Mucosa of rectum (tissue), 2 donors: Measurements from ENCODE around the gene FXR1.

ENCODE experiments used
- H3K27ac ChIP-seq, 2 donors: one replicate each; pipeline ENCODE4 v1.7.0; 2013; ENCODE audit warnings: inconsistent platforms in 2 of 2, low read depth in 2 of 2, low read length in 2 of 2
- H3K27me3 ChIP-seq, 2 donors: one replicate each; pipeline ENCODE4 v1.7.0; 2013; ENCODE audit warnings: low read length in 2 of 2; ENCODE audit not compliant: control insufficient read depth in 2 of 2, insufficient read depth in 2 of 2
- H3K36me3 ChIP-seq, 2 donors: one replicate each; pipeline ENCODE4 v1.7.0; 2013; ENCODE audit warnings: low read length in 2 of 2; ENCODE audit not compliant: control insufficient read depth in 2 of 2, insufficient read depth in 2 of 2
- H3K4me1 ChIP-seq, 2 donors: one replicate each; pipeline ENCODE4 v1.7.0; 2013; ENCODE audit warnings: low read length in 2 of 2, mild to moderate bottlenecking in 1 of 2; ENCODE audit not compliant: control insufficient read depth in 2 of 2, insufficient read depth in 2 of 2
- H3K4me3 ChIP-seq, 2 donors: one replicate each; pipeline ENCODE4 v1.7.0; 2013; ENCODE audit warnings: low read length in 2 of 2
- H3K9ac ChIP-seq, 2 donors: one replicate each; pipeline ENCODE4 v1.7.0; 2013; ENCODE audit warnings: low read length in 2 of 2, low read depth in 1 of 2, mild to moderate bottlenecking in 1 of 2
- H3K9me3 ChIP-seq, 2 donors: one replicate each; pipeline ENCODE4 v1.7.0; 2013; ENCODE audit warnings: low read length in 2 of 2; ENCODE audit not compliant: control insufficient read depth in 2 of 2
- donor health status: healthy.
- donor health status: Normal muscosa, but diverticular disease.

The FXR1 gene

DNA sequence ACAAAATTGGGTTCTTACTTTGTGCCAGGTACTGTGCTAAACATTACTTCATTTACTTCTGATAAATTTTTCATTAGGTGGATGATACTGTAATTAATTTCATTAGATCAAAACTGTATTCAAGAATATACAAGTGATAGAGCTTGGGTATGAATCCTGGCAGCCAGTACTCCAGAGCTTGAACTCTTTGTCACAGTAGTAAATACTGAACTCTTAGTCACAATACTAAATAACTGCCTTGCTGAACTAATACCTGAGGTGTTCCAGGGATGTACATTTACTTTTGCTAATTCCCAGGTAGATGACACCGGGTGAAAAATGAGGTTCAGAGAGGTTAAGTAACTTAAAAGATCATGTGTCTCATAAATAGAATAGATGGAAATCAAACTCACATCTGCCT lies 20.3 kb downstream of the FXR1 start:
- no peak overlapping the region for H3K27ac ChIP-seq
- peaks cover 6 to 15% of the 10 kb centered on the region in 2 donors for H3K36me3 ChIP-seq
- no peak overlapping the region for H3K9ac ChIP-seq
- H3K4me3 ChIP-seq: no peak overlapping the region
- H3K9me3 ChIP-seq: no peaks in the 10 kb centered on the region
- peaks cover 0 to 4% of the 10 kb centered on the region in 2 donors for H3K4me1 ChIP-seq
- H3K27me3 ChIP-seq: no peaks in the 10 kb centered on the region

DNA sequence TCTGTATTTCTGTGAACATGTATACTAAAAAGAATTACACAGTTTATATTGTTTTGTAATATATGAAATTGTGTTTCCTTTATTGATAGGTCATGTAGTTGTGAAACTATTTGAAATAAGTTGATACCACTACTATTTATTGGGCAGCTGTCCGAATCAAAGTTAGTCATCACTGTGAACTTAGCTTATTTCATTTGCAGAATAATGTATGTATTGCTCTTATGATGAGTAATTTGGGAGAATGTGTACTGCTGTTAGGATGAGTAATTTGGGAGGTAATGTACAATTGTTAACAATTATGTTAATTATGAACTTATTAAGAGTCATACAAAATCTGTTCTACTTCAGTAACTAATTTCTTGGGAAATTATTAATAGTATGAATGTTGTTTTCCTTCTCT lies 22.2 kb downstream of the FXR1 start:
- Histone ChIP-seq H3K9me3 (no peaks in the 10 kb centered on the region), H3K27me3 (no peaks in the 10 kb centered on the region), H3K4me3 (no peak overlapping the region), H3K4me1 (peaks cover 0 to 4% of the 10 kb centered on the region in 2 donors), H3K36me3 (peaks cover 6 to 19% of the 10 kb centered on the region in 2 donors), H3K9ac (no peak overlapping the region), H3K27ac (no peak overlapping the region)

DNA sequence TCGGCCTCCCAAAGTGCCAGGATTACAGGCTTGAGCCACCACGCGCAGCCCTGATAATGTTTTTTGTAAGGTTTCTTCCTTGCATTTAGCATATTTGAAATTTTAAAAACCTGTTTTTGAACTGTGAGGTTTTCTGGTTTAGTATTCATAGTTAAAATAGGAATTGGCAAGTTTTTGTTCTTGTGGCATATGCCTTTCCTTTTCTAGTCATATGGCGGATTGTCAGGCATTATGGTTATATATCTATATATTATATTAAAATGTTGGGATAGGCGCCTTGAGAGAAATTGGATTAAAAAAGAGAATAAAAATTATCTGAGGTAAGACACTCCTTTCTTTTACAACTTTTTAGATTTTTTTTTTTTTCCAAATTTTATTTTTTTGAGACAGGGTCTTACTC lies 28.4 kb downstream of the FXR1 start:
- Histone ChIP-seq H3K27me3 (no peaks in the 10 kb centered on the region), H3K36me3 (peaks cover 6 to 24% of the 10 kb centered on the region in 2 donors), H3K9me3 (no peaks in the 10 kb centered on the region), H3K9ac (no peak overlapping the region), H3K4me1 (no peaks in the 10 kb centered on the region), H3K4me3 (no peak overlapping the region), H3K27ac (no peak overlapping the region)

DNA sequence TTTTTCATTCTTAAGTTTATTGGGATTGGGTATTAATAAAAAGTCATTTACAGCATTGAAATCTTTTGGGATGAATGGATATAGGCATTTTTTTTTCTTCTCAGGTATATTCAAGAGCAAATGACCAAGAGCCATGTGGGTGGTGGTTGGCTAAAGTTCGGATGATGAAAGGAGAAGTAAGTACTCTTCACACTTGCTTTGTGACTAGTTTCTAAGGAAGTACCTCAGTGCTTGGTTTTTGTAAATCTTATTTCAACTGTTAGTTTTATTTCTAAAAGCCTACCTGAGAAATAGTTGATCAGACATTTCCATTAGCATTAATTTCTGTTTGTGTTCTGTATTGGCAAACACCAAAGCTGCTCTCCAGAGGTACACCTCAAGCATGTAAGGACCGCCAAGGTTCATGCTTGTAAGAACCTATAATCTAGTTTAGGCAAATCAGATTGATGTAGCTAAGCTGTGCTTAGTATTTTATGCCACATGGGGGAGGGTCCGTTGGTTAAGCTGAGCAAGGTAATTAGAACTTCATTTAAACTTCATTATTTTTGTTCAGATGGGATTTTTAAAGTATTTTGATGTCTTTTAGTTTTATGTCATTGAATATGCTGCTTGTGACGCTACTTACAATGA lies 35.4 kb downstream of the FXR1 start:
- H3K36me3 ChIP-seq: peaks cover 49 to 52% of the 10 kb centered on the region in 2 donors
- no peak overlapping the region for H3K4me3 ChIP-seq
- no peaks in the 10 kb centered on the region for H3K27me3 ChIP-seq
- H3K4me1 ChIP-seq: no peaks in the 10 kb centered on the region
- no peak overlapping the region for H3K27ac ChIP-seq
- no peak overlapping the region for H3K9ac ChIP-seq
- no peaks in the 10 kb centered on the region for H3K9me3 ChIP-seq

DNA sequence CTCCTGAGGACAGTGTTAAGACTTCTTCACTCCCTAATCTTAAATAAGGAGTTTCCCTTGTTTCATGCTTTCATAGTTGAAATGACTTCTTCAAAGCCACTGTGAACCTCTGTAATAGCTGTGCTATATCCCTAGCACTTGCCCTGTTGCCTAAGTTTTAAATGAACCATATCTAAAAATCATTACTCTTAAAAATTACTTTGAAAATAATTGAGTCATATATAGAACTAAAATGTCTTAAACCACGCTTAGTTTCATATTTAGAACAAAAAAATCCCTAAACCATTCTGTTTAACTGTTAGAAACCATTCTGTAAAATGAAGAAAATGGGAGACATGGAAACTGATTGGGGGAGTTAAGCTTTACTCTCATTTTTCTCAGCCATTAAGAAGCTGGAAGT lies 47.2 kb downstream of the FXR1 start:
- Histone ChIP-seq H3K4me1 (no peaks in the 10 kb centered on the region), H3K27me3 (no peaks in the 10 kb centered on the region), H3K9ac (no peak overlapping the region), H3K4me3 (no peak overlapping the region), H3K27ac (no peak overlapping the region), H3K9me3 (no peaks in the 10 kb centered on the region), H3K36me3 (peaks cover 33 to 48% of the 10 kb centered on the region in 2 donors)

DNA sequence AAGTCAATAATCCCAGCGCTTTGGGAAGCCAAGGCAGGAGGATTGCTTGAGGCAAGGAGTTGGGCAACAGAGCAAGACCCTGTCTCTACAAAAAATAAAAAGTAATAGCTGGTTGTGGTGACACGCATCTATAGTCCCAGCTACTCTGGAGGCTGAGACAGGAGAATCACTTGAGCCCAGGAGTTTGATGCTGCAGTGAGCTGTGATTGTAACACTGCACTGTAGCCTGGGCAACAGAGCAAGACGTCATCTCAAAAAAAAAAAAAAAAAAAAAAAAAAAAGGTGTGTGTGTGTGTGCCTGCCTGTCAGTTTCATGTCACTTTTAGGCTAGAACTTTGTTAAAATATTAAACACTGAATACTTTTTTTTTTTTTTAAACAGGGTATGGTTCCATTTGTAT lies 48.6 kb downstream of the FXR1 start:
- H3K27me3 ChIP-seq: no peaks in the 10 kb centered on the region
- no peaks in the 10 kb centered on the region for H3K9me3 ChIP-seq
- no peak overlapping the region for H3K27ac ChIP-seq
- H3K4me1 ChIP-seq: no peaks in the 10 kb centered on the region
- no peak overlapping the region for H3K9ac ChIP-seq
- H3K4me3 ChIP-seq: no peak overlapping the region
- H3K36me3 ChIP-seq: peaks cover 30 to 48% of the 10 kb centered on the region in 2 donors

DNA sequence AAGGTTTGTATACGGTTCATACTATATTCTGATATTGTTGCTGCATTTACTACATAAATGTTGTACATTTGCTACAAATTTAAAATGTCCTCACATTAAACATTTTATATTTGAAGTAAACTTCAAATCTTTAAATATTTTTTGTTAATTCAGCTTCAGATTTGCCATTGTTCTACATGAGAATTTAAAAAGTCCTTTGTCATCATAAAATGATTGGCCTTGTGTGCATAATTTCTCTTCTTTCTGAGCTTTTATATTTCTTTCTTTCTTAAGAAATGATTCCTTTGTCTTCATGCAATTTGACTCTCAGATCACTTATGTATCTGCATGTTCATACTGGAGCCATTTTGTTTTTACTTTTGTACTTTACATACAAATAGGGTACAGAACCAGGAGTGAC lies 49.1 kb downstream of the FXR1 start:
- Histone ChIP-seq H3K27ac (no peak overlapping the region), H3K9ac (no peak overlapping the region), H3K4me1 (no peaks in the 10 kb centered on the region), H3K36me3 (peaks cover 25 to 43% of the 10 kb centered on the region in 2 donors), H3K9me3 (no peaks in the 10 kb centered on the region), H3K4me3 (no peak overlapping the region), H3K27me3 (no peaks in the 10 kb centered on the region)

DNA sequence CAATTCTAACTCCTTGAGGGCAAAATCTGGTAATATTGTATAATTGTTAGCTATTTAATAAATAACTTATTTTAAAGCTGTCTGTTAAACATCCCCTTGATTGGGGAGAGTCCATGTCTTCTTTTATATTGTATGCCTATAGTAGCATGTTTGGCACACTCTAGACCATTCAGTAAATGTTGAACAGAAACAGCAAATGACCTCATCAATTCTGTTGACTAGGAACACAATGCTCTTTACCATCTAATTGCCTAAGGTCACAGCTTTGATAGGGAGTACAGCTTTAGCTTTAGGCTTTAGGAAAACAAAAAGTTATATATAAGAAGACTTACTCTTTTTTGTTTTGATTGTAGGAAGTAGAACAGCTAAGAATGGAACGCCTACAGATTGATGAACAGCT lies 50.1 kb downstream of the FXR1 start:
- Histone ChIP-seq H3K9me3 (no peaks in the 10 kb centered on the region), H3K36me3 (peaks cover 21 to 39% of the 10 kb centered on the region in 2 donors), H3K9ac (no peak overlapping the region), H3K4me3 (no peak overlapping the region), H3K27me3 (no peaks in the 10 kb centered on the region), H3K27ac (no peak overlapping the region), H3K4me1 (no peaks in the 10 kb centered on the region)

DNA sequence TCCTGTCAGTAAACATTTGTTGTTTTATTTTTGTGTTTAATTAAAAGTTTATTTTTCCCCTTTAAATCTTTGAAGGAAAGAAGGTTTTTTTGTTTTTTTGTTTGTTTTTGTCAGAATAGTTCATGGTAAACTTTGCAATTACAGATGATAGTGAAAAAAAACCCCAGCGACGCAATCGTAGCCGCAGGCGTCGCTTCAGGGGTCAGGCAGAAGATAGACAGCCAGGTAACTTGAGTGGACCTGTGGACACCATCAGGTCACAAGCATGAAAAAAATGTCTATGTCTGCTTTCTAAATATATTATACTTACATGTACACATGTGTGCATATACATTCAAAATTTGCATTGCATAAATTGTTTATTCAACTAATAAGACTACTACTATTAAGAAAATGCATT lies 58.5 kb downstream of the FXR1 start:
- H3K36me3 ChIP-seq: peaks cover 35 to 39% of the 10 kb centered on the region in 2 donors
- no peak overlapping the region for H3K27ac ChIP-seq
- H3K9me3 ChIP-seq: no peaks in the 10 kb centered on the region
- H3K9ac ChIP-seq: no peak overlapping the region
- no peaks in the 10 kb centered on the region for H3K4me1 ChIP-seq
- no peak overlapping the region for H3K4me3 ChIP-seq
- no peaks in the 10 kb centered on the region for H3K27me3 ChIP-seq

DNA sequence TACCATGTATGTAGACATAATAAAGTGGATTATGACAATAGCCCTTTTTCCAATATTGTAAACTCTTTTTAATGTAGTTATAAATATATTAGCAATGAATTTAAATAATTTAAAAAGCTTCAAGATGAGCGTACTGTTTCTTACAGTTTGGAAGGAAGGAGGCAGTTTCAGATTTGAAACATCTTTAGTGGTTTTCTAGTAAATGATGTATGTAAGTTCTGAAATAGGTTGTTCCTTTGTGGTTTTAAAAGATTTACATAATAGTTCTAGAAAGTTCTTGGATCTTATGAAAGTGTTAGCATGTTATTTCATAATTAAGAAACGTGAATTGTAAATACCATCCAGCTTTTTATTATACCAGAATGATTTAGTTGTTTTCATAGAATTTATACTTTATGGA lies 61.1 kb downstream of the FXR1 start:
- H3K9me3 ChIP-seq: no peaks in the 10 kb centered on the region
- H3K4me3 ChIP-seq: no peak overlapping the region
- peaks cover 38 to 43% of the 10 kb centered on the region in 2 donors for H3K36me3 ChIP-seq
- H3K4me1 ChIP-seq: no peaks in the 10 kb centered on the region
- H3K27me3 ChIP-seq: no peaks in the 10 kb centered on the region
- H3K27ac ChIP-seq: no peak overlapping the region
- no peak overlapping the region for H3K9ac ChIP-seq

DNA sequence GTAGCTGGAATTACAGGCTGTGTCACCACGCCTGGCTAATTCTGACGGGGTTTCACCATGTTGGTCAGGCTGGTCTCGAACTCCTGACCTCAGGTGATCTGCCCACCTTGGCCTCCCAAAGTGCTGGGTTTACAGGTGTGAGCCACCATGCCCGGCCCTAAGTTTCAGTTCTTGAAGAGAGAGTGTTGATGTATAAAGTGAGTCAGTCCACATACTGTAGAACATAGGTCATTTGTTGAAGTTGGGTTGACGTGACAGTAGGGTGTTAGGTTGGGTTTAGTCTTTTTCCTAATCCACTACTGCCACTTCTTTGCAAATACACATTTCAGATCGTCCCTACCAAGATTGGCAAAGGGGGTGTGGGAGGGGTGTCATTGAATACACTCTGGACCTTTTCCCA lies 61.8 kb downstream of the FXR1 start:
- no peak overlapping the region for H3K4me3 ChIP-seq
- H3K4me1 ChIP-seq: no peaks in the 10 kb centered on the region
- H3K27ac ChIP-seq: no peak overlapping the region
- H3K36me3 ChIP-seq: peaks cover 34 to 43% of the 10 kb centered on the region in 2 donors
- H3K9ac ChIP-seq: no peak overlapping the region
- no peaks in the 10 kb centered on the region for H3K27me3 ChIP-seq
- no peaks in the 10 kb centered on the region for H3K9me3 ChIP-seq
